IMR-90 (cell line): Measurements from ENCODE around the gene SERPINI1.

Experiments used
- BHLHE40 ChIP-seq: fragments of 150-350 bp; IDR thresholded peaks from 2 replicates; pipeline ENCODE4 v1.6.1; 2016; ENCODE audit warnings: mild to moderate bottlenecking, low read depth, low read length
- CEBPB ChIP-seq: IDR thresholded peaks from 2 replicates; pipeline ENCODE4 v1.6.1; 2012; ENCODE audit warnings: low read depth, low read length, improper control_type of control experiment
- CHD1 ChIP-seq: IDR thresholded peaks from 2 replicates; pipeline ENCODE4 v1.6.1; 2012; ENCODE audit warnings: low read depth, low read length, improper control_type of control experiment
- FOS ChIP-seq: fragments of 150-350 bp; IDR thresholded peaks from 2 replicates; pipeline ENCODE4 v1.6.1; 2016; ENCODE audit warnings: low read depth, low read length
- MAFK ChIP-seq: IDR thresholded peaks from 2 replicates; pipeline ENCODE4 v1.6.1; 2012; ENCODE audit warnings: low read depth, low read length, improper control_type of control experiment
- MAZ ChIP-seq: IDR thresholded peaks from 2 replicates; pipeline ENCODE4 v1.6.1; 2012; ENCODE audit warnings: low read depth, mild to moderate bottlenecking, low read length, improper control_type of control experiment, moderate library complexity, borderline replicate concordance
- MXI1 ChIP-seq: IDR thresholded peaks from 2 replicates; pipeline ENCODE4 v1.6.1; 2012; ENCODE audit warnings: low read depth, mild to moderate bottlenecking, low read length, moderate library complexity, borderline replicate concordance
- NFE2L2 ChIP-seq: fragments of 150-350 bp; IDR thresholded peaks from 2 replicates; pipeline ENCODE4 v1.6.1; 2016; ENCODE audit warnings: low read depth, mild to moderate bottlenecking, low read length
- POLR2A ChIP-seq: IDR thresholded peaks from 2 replicates; pipeline ENCODE4 v1.6.1; 2012; ENCODE audit warnings: mild to moderate bottlenecking, low read depth, low read length
- RAD21 ChIP-seq: IDR thresholded peaks from 2 replicates; pipeline ENCODE4 v1.6.1; 2012; ENCODE audit warnings: low read length, improper control_type of control experiment
- RFX5 ChIP-seq: IDR thresholded peaks from 2 replicates; pipeline ENCODE4 v1.8.0; 2012; ENCODE audit warnings: low read depth, mild to moderate bottlenecking, low read length, moderate library complexity
- SMC3 ChIP-seq: fragments of 150-350 bp; IDR thresholded peaks from 2 replicates; pipeline ENCODE4 v1.6.1; 2016; ENCODE audit warnings: low read depth, mild to moderate bottlenecking, antibody characterized with exemption, low read length, moderate library complexity
- TF ChIP-seq, protein P1 (sequence below): conservative IDR thresholded peaks from 2 replicates; pipeline ENCODE4 v1.5.1; 2012; ENCODE audit warnings: mild to moderate bottlenecking, low read depth, low read length, improper control_type of control experiment
- TF ChIP-seq, protein P2 (sequence below): fragments of 150-350 bp; IDR thresholded peaks from 2 replicates; pipeline ENCODE4 v1.6.1; 2017; ENCODE audit warnings: mild to moderate bottlenecking, antibody characterized with exemption, low read length, low read depth

GRCh38 chr3:167740961-167741587 is 5.6 kb downstream of the SERPINI1 start:
- TF ChIP-seq, protein P1, sequence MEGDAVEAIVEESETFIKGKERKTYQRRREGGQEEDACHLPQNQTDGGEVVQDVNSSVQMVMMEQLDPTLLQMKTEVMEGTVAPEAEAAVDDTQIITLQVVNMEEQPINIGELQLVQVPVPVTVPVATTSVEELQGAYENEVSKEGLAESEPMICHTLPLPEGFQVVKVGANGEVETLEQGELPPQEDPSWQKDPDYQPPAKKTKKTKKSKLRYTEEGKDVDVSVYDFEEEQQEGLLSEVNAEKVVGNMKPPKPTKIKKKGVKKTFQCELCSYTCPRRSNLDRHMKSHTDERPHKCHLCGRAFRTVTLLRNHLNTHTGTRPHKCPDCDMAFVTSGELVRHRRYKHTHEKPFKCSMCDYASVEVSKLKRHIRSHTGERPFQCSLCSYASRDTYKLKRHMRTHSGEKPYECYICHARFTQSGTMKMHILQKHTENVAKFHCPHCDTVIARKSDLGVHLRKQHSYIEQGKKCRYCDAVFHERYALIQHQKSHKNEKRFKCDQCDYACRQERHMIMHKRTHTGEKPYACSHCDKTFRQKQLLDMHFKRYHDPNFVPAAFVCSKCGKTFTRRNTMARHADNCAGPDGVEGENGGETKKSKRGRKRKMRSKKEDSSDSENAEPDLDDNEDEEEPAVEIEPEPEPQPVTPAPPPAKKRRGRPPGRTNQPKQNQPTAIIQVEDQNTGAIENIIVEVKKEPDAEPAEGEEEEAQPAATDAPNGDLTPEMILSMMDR = peak; percentile 45
- TF ChIP-seq BHLHE40 = no peak
- TF ChIP-seq RAD21 = peak; percentile 47
- no peak for TF ChIP-seq POLR2A
- no peak for TF ChIP-seq CEBPB
- TF ChIP-seq, protein P2, sequence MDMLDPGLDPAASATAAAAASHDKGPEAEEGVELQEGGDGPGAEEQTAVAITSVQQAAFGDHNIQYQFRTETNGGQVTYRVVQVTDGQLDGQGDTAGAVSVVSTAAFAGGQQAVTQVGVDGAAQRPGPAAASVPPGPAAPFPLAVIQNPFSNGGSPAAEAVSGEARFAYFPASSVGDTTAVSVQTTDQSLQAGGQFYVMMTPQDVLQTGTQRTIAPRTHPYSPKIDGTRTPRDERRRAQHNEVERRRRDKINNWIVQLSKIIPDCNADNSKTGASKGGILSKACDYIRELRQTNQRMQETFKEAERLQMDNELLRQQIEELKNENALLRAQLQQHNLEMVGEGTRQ = no peak
- no peak for TF ChIP-seq NFE2L2
- TF ChIP-seq SMC3 = peak; percentile 29
- TF ChIP-seq MAFK = no peak
- no peak for TF ChIP-seq MAZ
- TF ChIP-seq MXI1 = no peak
- no peak for TF ChIP-seq RFX5
- TF ChIP-seq FOS = no peak
- TF ChIP-seq CHD1 = no peak
